Measurements from ENCODE around the gene TSPAN11. TPM values are rescaled to one million over a fixed set of nuclear protein-coding genes. Genes with fewer than 3 reads are reported as not detected.

Gene TSPAN11
- total RNA-seq, 1 donor from 2014 or later = 12.4 TPM

DNA sequence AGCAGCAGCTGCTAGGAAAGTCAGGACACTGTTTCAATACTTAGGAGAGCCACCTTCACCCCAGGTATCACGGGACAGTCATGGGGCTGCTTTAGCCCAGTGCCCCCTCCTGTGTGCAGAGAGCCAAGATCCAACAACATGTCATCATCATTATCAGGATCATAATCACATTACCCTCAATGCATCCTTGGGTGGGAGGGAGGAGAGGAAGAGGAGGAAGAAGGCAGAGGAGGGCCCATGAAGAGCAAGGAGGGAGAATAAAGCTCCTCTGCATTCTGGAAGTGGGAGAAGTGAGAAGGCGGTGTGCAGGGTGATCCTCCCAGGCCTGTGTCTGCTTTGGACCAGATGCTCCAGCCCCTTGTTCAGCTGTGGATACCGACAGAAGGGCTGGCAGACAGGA lies 64.2 kb downstream of the TSPAN11 start:
- Histone ChIP-seq H3K9me3 (ENCODE audit: insufficient read depth, low read depth, low read length) (no peaks in the 10 kb centered on the region), H3K79me2 (ENCODE audit: insufficient read depth, low read length) (no peaks in the 10 kb centered on the region), H3K4me3 (ENCODE audit: insufficient read depth, low read depth, low read length) (no peak overlapping the region), H3K27ac (ENCODE audit: low read depth, low read length) (no peak overlapping the region), H3K36me3 (ENCODE audit: insufficient read depth, low read length) (no peaks in the 10 kb centered on the region), H2AFZ (ENCODE audit: low read depth, low read length) (no peak overlapping the region), H3K4me2 (ENCODE audit: low read length) (no peak overlapping the region), H3K4me1 (ENCODE audit: insufficient read depth, low read length) (no peaks in the 10 kb centered on the region), H4K20me1 (ENCODE audit: insufficient read depth, low read length) (no peaks in the 10 kb centered on the region), H3K9ac (ENCODE audit: low read length) (no peak overlapping the region), H3K27me3 (ENCODE audit: insufficient read depth, low read length) (no peaks in the 10 kb centered on the region)
- DNase-seq (ENCODE audit: low read depth) (no peak), FAIRE-seq (no peak)
- H3K27ac Mint-ChIP-seq (ENCODE audit: unreplicated experiment) = no peak overlapping the region
- peaks cover 21% of the 10 kb centered on the region for H3K27me3 Mint-ChIP-seq (ENCODE audit: low read depth, unreplicated experiment)
- no peak overlapping the region for H3K4me3 Mint-ChIP-seq (ENCODE audit: unreplicated experiment)
- no peaks in the 10 kb centered on the region for H3K9me3 Mint-ChIP-seq (ENCODE audit: unreplicated experiment)
- H3K4me1 Mint-ChIP-seq (ENCODE audit: low read depth, unreplicated experiment) = peaks cover 1% of the 10 kb centered on the region
- TF ChIP-seq EZH2 (IDR thresholded peaks at IDR 0.05; ENCODE audit: insufficient read depth, low read length) = no peak
- TF ChIP-seq, protein P1, sequence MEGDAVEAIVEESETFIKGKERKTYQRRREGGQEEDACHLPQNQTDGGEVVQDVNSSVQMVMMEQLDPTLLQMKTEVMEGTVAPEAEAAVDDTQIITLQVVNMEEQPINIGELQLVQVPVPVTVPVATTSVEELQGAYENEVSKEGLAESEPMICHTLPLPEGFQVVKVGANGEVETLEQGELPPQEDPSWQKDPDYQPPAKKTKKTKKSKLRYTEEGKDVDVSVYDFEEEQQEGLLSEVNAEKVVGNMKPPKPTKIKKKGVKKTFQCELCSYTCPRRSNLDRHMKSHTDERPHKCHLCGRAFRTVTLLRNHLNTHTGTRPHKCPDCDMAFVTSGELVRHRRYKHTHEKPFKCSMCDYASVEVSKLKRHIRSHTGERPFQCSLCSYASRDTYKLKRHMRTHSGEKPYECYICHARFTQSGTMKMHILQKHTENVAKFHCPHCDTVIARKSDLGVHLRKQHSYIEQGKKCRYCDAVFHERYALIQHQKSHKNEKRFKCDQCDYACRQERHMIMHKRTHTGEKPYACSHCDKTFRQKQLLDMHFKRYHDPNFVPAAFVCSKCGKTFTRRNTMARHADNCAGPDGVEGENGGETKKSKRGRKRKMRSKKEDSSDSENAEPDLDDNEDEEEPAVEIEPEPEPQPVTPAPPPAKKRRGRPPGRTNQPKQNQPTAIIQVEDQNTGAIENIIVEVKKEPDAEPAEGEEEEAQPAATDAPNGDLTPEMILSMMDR (IDR thresholded peaks at IDR 0.05; ENCODE audit: insufficient read depth, low read depth, low read length) = no peak
- no peaks in the 10 kb centered on the region for H3K36me3 Mint-ChIP-seq (ENCODE audit: low read depth, unreplicated experiment)

DNA sequence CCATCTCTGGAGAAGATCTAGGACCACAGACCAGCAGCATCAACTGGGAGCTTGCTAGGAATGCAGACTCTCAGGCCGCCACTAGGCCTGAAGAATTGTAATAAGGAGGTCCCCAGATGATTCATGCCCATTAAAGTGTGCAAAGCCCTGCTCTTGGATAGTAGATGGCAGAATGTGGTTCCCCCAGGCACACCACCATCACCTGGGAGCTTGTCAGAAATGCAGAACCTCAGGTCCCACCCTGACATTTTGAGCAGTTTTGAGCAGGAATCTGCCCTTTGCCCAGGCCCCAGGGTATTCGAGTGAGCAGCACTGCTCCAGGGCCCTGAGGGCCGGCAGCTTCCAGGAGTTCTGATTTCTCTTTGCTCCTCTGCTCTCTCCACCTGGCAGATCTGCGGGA lies 64.9 kb downstream of the TSPAN11 start:
- no peaks in the 10 kb centered on the region for H3K79me2 ChIP-seq (ENCODE audit: insufficient read depth, low read length)
- H3K4me1 ChIP-seq (ENCODE audit: insufficient read depth, low read length) = peaks cover 6% of the 10 kb centered on the region
- H3K4me2 ChIP-seq (ENCODE audit: low read length) = no peak overlapping the region
- no peak overlapping the region for H2AFZ ChIP-seq (ENCODE audit: low read depth, low read length)
- no peaks in the 10 kb centered on the region for H4K20me1 ChIP-seq (ENCODE audit: insufficient read depth, low read length)
- H3K9me3 ChIP-seq (ENCODE audit: insufficient read depth, low read depth, low read length) = no peaks in the 10 kb centered on the region
- no peak overlapping the region for H3K4me3 Mint-ChIP-seq (ENCODE audit: unreplicated experiment)
- H3K27me3 Mint-ChIP-seq (ENCODE audit: low read depth, unreplicated experiment) = peaks cover 19% of the 10 kb centered on the region
- H3K36me3 ChIP-seq (ENCODE audit: insufficient read depth, low read length) = no peaks in the 10 kb centered on the region
- FAIRE-seq (no peak), DNase-seq (ENCODE audit: low read depth) (no peak)
- no peak overlapping the region for H3K4me3 ChIP-seq (ENCODE audit: insufficient read depth, low read depth, low read length)
- H3K27ac ChIP-seq (ENCODE audit: low read depth, low read length) = no peak overlapping the region
- H3K9me3 Mint-ChIP-seq (ENCODE audit: unreplicated experiment) = no peaks in the 10 kb centered on the region
- H3K36me3 Mint-ChIP-seq (ENCODE audit: low read depth, unreplicated experiment) = no peaks in the 10 kb centered on the region
- no peak overlapping the region for H3K27ac Mint-ChIP-seq (ENCODE audit: unreplicated experiment)
- H3K4me1 Mint-ChIP-seq (ENCODE audit: low read depth, unreplicated experiment) = peaks cover 8% of the 10 kb centered on the region
- H3K27me3 ChIP-seq (ENCODE audit: insufficient read depth, low read length) = no peaks in the 10 kb centered on the region
- H3K9ac ChIP-seq (ENCODE audit: low read length) = no peak overlapping the region
- TF ChIP-seq, protein P1 (IDR thresholded peaks at IDR 0.05; ENCODE audit: insufficient read depth, low read depth, low read length) = no peak
- TF ChIP-seq EZH2 (IDR thresholded peaks at IDR 0.05; ENCODE audit: insufficient read depth, low read length) = no peak

DNA sequence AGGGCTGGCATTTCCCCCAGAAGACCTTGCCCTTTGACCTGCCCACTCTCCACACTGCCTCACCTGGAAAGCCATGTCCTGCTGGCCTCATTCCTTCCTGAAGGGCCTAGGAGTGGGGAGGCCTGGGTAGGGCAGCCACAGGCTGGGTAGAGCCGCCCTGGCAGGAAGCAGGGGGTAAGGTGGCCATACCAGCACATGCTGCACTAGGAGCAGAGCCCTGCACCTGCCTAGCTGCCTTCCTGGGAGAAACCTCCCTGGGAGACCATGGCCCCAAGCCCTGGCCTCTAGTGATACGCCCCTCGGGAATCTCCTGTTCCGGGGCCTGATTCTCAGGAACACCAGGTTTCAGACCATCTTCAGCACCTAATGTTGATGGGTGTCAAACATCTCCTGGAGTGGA lies 65.8 kb downstream of the TSPAN11 start:
- no peaks in the 10 kb centered on the region for H3K9me3 Mint-ChIP-seq (ENCODE audit: unreplicated experiment)
- no peaks in the 10 kb centered on the region for H4K20me1 ChIP-seq (ENCODE audit: insufficient read depth, low read length)
- H3K79me2 ChIP-seq (ENCODE audit: insufficient read depth, low read length) = no peaks in the 10 kb centered on the region
- H3K36me3 ChIP-seq (ENCODE audit: insufficient read depth, low read length) = no peaks in the 10 kb centered on the region
- H3K9ac ChIP-seq (ENCODE audit: low read length) = no peak overlapping the region
- peaks cover 16% of the 10 kb centered on the region for H3K27me3 Mint-ChIP-seq (ENCODE audit: low read depth, unreplicated experiment)
- peaks cover 7% of the 10 kb centered on the region for H3K4me1 ChIP-seq (ENCODE audit: insufficient read depth, low read length)
- DNase-seq (ENCODE audit: low read depth) (no peak), FAIRE-seq (no peak)
- no peak overlapping the region for H3K4me3 Mint-ChIP-seq (ENCODE audit: unreplicated experiment)
- H3K27ac Mint-ChIP-seq (ENCODE audit: unreplicated experiment) = no peak overlapping the region
- no peaks in the 10 kb centered on the region for H3K27me3 ChIP-seq (ENCODE audit: insufficient read depth, low read length)
- peaks cover 14% of the 10 kb centered on the region for H3K4me1 Mint-ChIP-seq (ENCODE audit: low read depth, unreplicated experiment)
- H3K36me3 Mint-ChIP-seq (ENCODE audit: low read depth, unreplicated experiment) = no peaks in the 10 kb centered on the region
- H2AFZ ChIP-seq (ENCODE audit: low read depth, low read length) = no peak overlapping the region
- TF ChIP-seq, protein P1 (IDR thresholded peaks at IDR 0.05; ENCODE audit: insufficient read depth, low read depth, low read length) = no peak
- TF ChIP-seq EZH2 (IDR thresholded peaks at IDR 0.05; ENCODE audit: insufficient read depth, low read length) = no peak
- no peak overlapping the region for H3K4me3 ChIP-seq (ENCODE audit: insufficient read depth, low read depth, low read length)
- no peak overlapping the region for H3K4me2 ChIP-seq (ENCODE audit: low read length)
- H3K27ac ChIP-seq (ENCODE audit: low read depth, low read length) = no peak overlapping the region
- no peaks in the 10 kb centered on the region for H3K9me3 ChIP-seq (ENCODE audit: insufficient read depth, low read depth, low read length)

Measured in astrocyte (in vitro differentiated cells and primary cell).